DOHH2 (cell line): ENCODE data around the gene NDUFS3.

ENCODE experiments used
- CTCF ChIP-seq: fragments of 200-600 bp; sonication (generic); IDR thresholded peaks from one replicate; pipeline ENCODE4 v1.5.1; 2014; ENCODE audit warnings: antibody characterized with exemption, mild to moderate bottlenecking, low read depth, low read length; ENCODE audit not compliant: poor library complexity, severe bottlenecking
- EZH2phosphoT487 ChIP-seq: fragments of 200-600 bp; sonication (generic); IDR thresholded peaks from 2 replicates; pipeline ENCODE4 v1.6.1; 2017; ENCODE audit warnings: borderline replicate concordance, mild to moderate bottlenecking, antibody characterized with exemption, low read length, moderate library complexity, mixed read lengths

GRCh38 chr11:47589977-47590861 is 11.3 kb downstream of the NDUFS3 start:
- no peak for TF ChIP-seq EZH2phosphoT487
- TF ChIP-seq CTCF, result no peak
